Measurements from ENCODE around the gene SMG6.
A peak's percentile ranks its signal among the peaks of the same experiment; 100 is the strongest.

Gene SMG6

DNA sequence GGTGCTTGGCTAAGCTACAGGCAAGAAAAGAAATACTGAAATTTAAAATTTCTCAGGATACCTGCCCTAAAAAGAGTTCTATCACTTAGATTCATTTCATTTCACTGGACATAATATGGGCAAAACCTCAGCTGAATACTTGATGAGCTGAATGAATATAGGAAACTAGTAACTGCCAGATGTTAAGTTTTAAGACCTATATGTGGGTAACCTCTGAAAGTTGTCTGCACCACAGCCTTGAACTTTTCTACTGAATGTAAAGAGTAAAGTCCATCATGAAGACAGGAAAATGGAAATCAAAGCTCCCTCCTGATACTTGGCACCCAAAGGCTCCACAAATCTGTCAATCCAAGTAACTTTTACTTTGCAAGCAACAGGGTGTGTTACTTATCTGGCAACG lies 197.9 kb downstream of the SMG6 start:
- H3K27ac Mint-ChIP-seq: no peak overlapping the region
- H3K9me3 Mint-ChIP-seq: no peaks in the 10 kb centered on the region
- H3K36me3 Mint-ChIP-seq (ENCODE audit: low read depth): peaks cover 10% of the 10 kb centered on the region
- no peaks in the 10 kb centered on the region for H3K27me3 Mint-ChIP-seq
- peaks cover 16% of the 10 kb centered on the region for H3K4me1 Mint-ChIP-seq (ENCODE audit: low read depth)
- no peak overlapping the region for H3K4me3 Mint-ChIP-seq

DNA sequence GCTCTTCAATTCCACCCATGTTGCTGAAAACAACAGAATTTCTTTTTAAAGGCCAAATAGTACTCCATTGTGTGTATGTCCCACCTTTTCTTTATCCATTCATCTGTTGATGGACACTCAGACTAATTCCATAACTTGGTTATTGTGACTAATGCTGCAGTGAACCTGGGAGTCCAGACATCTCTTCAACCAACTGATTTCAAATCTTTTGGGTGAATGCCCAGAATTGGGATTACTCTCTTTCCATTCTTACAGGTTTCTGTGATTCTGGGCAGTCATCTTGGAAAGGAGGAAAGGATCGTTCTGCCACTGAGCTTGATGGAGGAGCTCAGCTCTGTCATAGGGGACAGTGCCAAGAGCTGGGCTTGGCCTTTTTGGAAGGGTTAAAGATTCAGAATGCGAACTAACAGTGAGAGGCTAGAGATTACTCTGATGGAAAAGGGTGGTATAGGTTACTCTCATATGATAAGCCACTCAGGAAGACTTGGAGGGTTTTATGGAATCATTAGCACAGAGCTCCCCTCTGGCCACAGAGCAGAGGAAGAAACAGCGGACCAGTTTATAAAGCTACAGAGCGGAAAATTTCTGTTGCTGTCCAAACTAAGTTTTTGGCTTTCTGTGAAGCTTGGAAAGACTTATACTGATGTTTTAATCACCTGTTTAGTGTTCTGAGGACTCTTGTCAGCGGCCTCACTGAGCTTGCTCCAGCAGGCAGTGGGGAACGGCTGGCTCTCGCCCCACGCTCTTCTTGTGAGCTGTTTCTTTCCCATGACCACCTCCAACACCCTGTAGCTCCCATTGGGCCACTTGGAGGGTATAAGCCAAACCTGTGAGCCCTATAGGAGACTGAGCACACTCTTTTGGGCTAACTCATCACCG lies 200.4 kb downstream of the SMG6 start:
- Mint-ChIP-seq H3K4me3 (no peak overlapping the region), H3K9me3 (no peaks in the 10 kb centered on the region), H3K4me1 (ENCODE audit: low read depth) (peaks cover 16% of the 10 kb centered on the region), H3K27me3 (no peaks in the 10 kb centered on the region), H3K27ac (no peak overlapping the region), H3K36me3 (ENCODE audit: low read depth) (peaks cover 13% of the 10 kb centered on the region)

DNA sequence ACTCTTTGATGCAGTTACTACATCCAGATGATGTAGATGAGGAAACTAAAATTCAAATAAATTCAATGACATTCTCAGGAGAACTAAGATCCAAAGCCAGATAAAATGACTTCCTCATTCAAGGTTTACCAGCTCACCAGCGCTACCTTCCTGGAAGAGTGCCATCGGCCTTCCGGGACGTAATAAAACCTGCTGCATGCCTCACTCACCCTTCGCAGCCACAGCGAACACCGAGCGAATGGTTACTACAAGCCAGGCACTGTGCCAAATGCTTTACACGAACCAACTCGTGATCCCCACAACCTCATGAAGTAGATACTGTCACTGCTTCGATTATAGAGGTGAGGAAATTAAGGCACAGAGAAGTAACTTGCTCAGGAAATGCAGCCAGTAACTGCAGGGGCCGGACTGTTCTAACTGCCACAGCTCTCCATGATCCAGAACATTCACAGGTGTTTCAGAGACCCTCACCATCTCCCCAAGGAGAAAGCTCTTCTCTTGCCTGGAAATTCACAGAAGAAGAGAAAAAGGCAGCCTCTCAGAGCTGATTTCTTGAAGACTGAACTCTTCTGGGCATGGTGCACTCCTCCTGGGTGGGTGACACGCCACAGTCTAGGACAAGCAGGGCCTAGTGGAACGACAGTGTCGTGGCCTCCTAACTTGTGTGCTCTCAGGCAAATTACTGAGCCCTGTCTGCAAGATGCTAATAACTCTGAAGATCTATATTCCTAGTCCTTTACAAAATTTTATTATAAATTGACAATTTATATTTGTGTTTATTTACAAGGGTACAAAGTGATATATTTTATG lies 201.9 kb downstream of the SMG6 start:
- Mint-ChIP-seq H3K4me3 (no peak overlapping the region), H3K27me3 (no peaks in the 10 kb centered on the region), H3K9me3 (no peaks in the 10 kb centered on the region), H3K27ac (no peak overlapping the region), H3K36me3 (ENCODE audit: low read depth) (peaks cover 14% of the 10 kb centered on the region), H3K4me1 (ENCODE audit: low read depth) (peaks cover 16% of the 10 kb centered on the region)

DNA sequence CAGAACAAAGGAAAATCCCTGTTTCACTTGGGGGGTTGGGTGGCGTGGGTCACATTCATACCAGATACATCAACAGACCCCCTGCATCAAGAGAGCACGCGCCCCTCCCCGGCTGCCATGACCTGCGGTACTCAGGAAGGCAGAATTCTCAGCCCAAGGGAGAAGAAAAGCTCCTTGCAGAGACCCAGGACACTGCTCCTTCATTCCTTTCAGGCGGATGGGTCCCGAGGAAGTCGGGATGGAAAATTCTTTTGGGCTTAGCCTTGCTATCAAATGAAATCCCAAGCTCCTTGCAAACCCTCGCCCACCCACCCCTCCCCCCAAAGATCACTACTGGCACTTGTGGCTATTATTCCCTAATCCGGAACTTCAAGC lies 208.1 kb downstream of the SMG6 start:
- H3K4me1 Mint-ChIP-seq (ENCODE audit: low read depth): peaks cover 15% of the 10 kb centered on the region
- no peaks in the 10 kb centered on the region for H3K9me3 Mint-ChIP-seq
- no peak overlapping the region for H3K27ac Mint-ChIP-seq
- no peak overlapping the region for H3K4me3 Mint-ChIP-seq
- no peaks in the 10 kb centered on the region for H3K27me3 Mint-ChIP-seq
- H3K36me3 Mint-ChIP-seq (ENCODE audit: low read depth): peaks cover 10% of the 10 kb centered on the region

DNA sequence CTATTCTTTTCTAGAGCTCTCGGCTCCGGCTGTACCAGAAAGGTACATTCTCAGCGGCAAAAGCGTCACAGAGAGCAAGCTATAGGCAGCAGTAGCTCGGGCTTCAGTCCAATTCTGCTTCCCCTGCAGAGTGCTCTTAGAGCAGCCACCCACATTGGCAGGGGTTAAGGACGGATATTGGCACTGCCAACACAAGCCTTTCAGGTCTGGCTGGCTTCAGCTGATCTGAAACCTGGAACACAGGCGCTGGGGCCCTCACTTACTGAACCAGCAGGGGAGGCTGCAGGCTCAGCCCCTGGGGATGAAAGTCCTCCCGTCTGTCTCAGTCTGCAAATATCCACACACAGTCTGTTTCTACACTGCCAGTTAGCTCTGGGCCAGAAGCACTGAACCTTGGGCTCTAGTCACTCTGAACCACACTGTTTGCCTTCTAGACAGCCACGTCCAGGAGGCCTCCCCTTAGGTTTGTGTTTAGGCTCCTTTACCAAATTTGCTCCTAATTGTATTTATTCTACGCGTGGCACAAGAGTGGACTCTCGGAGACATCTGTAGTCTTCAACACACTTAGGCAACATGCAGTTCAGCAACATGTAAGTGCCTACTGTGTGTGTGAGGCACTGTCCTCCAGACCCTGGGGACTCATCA lies 208.6 kb downstream of the SMG6 start:
- peaks cover 10% of the 10 kb centered on the region for H3K36me3 Mint-ChIP-seq (ENCODE audit: low read depth)
- H3K9me3 Mint-ChIP-seq: no peaks in the 10 kb centered on the region
- peaks cover 20% of the 10 kb centered on the region for H3K4me1 Mint-ChIP-seq (ENCODE audit: low read depth)
- H3K27ac Mint-ChIP-seq: no peak overlapping the region
- H3K4me3 Mint-ChIP-seq: no peak overlapping the region
- H3K27me3 Mint-ChIP-seq: no peaks in the 10 kb centered on the region

DNA sequence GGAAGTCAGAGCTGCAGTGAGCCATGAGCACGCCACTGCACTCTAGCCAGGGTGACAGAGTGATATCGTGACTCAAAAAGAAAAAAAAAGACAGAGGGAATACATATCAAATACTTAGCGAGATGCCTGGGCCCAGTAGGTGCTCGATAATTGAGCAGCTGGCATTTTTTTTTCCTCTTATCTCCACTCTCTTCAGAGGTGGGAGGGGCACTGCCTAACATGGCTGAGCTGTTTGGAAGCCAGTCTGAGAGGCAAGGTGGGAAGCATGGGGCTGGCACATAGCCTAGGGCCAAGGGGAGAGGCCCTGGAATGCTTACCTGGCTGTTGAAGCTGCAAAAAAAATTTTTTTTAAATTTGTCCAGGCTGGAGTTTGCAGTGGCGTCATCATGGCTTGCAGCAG lies 210.2 kb downstream of the SMG6 start:
- Mint-ChIP-seq H3K36me3 (ENCODE audit: low read depth) (peaks cover 12% of the 10 kb centered on the region), H3K27me3 (no peaks in the 10 kb centered on the region), H3K4me3 (no peak overlapping the region), H3K9me3 (no peaks in the 10 kb centered on the region), H3K4me1 (ENCODE audit: low read depth) (peaks cover 37% of the 10 kb centered on the region), H3K27ac (peak overlapping the region; percentile 26)

DNA sequence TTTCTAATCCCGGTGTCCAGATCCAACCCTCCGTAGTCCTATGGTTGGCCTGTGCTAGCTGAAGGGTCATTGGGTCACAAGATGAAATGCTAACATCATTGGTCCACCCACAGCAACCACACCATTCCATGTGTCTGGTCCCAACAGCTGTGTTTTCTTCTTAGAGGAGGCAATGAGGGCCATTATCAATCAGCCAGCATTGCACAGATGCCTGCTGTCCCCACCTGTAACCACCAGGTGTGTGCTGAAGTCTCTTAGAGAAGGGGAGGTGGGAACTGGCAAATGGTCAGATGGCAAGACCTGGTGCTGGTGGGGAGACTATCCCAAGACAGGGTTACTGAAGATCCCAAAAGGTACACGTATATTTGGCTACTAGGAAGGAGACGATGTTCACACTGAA lies 211.3 kb downstream of the SMG6 start:
- H3K36me3 Mint-ChIP-seq (ENCODE audit: low read depth): peaks cover 17% of the 10 kb centered on the region
- no peaks in the 10 kb centered on the region for H3K9me3 Mint-ChIP-seq
- H3K27me3 Mint-ChIP-seq: no peaks in the 10 kb centered on the region
- H3K27ac Mint-ChIP-seq: no peak overlapping the region
- H3K4me1 Mint-ChIP-seq (ENCODE audit: low read depth): peaks cover 48% of the 10 kb centered on the region
- H3K4me3 Mint-ChIP-seq: no peak overlapping the region

DNA sequence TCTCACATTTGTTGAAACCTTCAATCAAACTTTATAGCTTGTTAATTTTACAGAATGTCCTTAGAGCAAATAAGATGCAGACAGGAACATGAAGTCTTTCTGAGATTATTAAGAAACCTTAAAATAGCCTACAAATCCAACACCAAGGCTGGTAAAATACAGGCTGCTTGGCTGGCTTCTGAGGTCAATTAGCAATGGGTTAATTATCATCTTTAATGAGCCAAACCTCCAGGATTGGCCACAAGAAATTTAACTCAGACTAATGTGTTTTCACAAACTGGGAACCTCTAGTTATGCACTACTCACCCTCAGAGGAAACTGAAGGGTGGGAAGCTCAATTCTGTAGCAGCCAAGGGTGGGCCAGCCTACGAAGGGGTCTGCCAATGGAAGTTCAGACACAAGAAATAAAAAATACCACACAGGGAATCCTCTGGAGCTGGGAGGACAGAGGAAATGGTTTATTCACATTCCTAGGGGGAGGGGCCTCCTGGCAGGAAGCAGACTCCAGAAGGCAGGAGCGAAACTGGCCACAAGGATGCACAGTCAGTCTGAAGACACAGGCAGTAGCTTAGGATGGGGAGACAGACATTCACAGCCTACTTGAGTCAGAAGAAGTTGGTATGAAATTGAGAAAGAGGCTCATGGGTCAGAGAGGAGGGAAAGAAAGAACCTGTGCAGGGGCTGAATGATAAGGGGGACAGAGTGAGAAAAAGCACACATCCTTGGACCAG lies 212.6 kb downstream of the SMG6 start:
- Mint-ChIP-seq H3K9me3 (no peaks in the 10 kb centered on the region), H3K27ac (no peak overlapping the region), H3K36me3 (ENCODE audit: low read depth) (peaks cover 17% of the 10 kb centered on the region), H3K27me3 (no peaks in the 10 kb centered on the region), H3K4me3 (no peak overlapping the region), H3K4me1 (ENCODE audit: low read depth) (peaks cover 61% of the 10 kb centered on the region)

DNA sequence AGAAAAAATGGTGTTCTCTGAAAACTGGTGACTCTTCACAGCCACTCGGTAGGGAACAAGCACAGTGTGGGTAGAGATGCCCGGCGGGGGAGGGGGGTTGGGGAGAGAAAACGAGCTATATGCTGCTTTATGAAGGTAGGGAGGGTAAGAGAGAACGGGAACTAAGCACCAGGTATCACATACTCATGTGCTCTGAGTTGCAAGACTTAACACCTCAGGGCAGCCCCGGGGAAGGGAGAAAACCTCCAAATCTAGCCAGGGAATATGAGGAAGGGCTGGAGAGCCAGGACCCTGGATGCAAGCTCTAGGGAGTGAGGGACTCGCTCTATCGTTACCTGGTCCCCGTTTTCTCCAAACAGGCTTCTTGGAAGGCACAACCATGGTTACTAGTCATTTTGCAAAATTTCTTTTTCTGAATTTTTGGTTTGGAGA lies 213.4 kb downstream of the SMG6 start:
- Mint-ChIP-seq H3K36me3 (ENCODE audit: low read depth) (peaks cover 23% of the 10 kb centered on the region), H3K27me3 (no peaks in the 10 kb centered on the region), H3K9me3 (no peaks in the 10 kb centered on the region), H3K4me3 (peak overlapping the region; percentile 83), H3K27ac (peak overlapping the region; percentile 92), H3K4me1 (ENCODE audit: low read depth) (peaks cover 65% of the 10 kb centered on the region)

DNA sequence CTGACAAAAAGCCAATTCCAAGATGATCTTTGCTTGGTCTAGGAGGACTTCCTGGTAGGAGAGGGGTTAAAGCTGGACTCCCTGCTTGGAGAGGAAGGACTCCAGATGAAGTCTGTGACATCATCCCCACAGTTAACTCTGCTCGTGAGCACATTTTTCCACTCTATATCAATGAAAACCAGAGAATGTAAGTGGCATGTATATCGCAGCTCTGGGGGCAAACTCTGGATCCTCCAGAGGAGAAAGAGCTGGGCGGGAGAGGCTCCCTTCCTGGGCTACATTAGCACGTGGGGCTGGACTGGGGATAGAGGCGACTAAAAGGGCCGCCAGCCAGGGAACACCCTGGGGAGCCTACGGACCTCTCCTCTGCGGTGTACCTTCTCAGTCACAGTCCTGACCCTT lies 214.6 kb downstream of the SMG6 start:
- Mint-ChIP-seq H3K27ac (peak overlapping the region; percentile 92), H3K36me3 (ENCODE audit: low read depth) (peaks cover 32% of the 10 kb centered on the region), H3K9me3 (no peaks in the 10 kb centered on the region), H3K4me3 (peak overlapping the region; percentile 83), H3K27me3 (no peaks in the 10 kb centered on the region), H3K4me1 (ENCODE audit: low read depth) (peaks cover 65% of the 10 kb centered on the region)

DNA sequence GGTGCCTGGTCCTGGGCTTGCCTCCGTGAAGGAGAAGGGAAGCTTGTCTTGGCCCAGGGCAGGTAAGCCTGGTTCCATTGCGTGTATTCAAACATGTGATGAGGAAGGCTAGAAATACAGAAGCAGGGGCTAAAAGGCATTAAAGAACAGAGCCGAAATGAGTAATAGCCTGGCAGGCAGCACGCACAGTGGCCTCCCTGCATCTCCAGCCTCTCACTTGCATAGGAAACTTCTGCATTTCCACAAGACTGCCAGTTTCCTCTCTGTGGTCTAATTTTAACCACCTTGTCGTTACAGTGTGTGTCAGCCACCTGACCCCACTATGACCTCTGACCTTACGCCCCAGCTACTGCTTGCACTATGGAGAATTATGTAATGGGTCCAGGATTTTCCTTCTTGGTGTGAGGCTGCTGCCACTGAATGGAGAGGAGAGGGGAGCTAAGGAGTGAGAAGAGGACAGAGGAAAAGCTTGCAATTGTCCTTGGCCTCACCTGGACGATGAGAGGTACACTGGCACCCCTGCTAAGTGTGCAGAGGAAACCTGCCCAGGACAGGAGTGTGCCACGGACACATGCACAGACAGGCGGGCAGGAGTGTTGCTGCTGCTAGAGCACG lies 215.9 kb downstream of the SMG6 start:
- Mint-ChIP-seq H3K9me3 (no peaks in the 10 kb centered on the region), H3K27me3 (no peaks in the 10 kb centered on the region), H3K36me3 (ENCODE audit: low read depth) (peaks cover 40% of the 10 kb centered on the region), H3K27ac (peak overlapping the region; percentile 82), H3K4me1 (ENCODE audit: low read depth) (peaks cover 65% of the 10 kb centered on the region), H3K4me3 (peak overlapping the region; percentile 71)

DNA sequence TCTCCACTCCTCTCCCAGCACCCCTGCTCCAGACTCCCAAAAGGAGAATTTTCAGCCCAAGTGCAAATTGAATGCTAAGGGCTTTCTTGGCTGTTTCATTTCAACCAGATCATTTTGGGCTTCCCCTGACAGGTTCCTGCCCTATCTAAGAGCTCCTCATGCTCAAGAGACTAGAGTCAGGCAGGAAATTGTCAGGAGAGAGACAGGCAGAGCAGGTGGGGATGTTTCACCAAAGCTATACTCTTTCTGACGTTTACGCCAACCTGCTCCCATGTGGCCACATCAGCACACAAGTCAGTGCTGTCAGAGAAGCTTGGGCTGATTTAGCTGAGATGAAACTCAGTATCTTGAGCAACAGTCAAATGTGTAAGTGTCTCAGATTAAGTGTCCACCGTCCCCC lies 217.3 kb downstream of the SMG6 start:
- H3K27me3 Mint-ChIP-seq: no peaks in the 10 kb centered on the region
- no peaks in the 10 kb centered on the region for H3K9me3 Mint-ChIP-seq
- H3K27ac Mint-ChIP-seq: no peak overlapping the region
- peaks cover 42% of the 10 kb centered on the region for H3K36me3 Mint-ChIP-seq (ENCODE audit: low read depth)
- peaks cover 64% of the 10 kb centered on the region for H3K4me1 Mint-ChIP-seq (ENCODE audit: low read depth)
- no peak overlapping the region for H3K4me3 Mint-ChIP-seq

DNA sequence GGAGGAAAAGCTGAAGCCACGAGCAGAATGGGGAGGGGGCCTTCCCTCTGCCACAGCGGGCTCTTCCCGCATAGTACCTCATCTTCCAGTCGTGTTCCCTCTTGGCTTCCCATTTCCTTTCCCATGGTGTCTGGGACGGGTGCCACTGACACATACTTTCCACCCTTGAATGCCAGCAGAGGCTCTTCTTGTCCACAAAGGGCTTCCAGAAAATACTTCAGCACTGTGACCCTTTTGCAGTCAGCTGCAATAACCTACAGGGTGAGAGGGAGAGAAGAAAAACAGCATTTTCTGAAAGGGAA lies 218.0 kb downstream of the SMG6 start:
- Mint-ChIP-seq H3K27me3 (no peaks in the 10 kb centered on the region), H3K9me3 (no peaks in the 10 kb centered on the region), H3K4me3 (no peak overlapping the region), H3K27ac (no peak overlapping the region), H3K36me3 (ENCODE audit: low read depth) (peaks cover 42% of the 10 kb centered on the region), H3K4me1 (ENCODE audit: low read depth) (peaks cover 57% of the 10 kb centered on the region)
